GM23338 (cell line): ENCODE measurements around the gene TFIP11.

Experiments
- CREB1 ChIP-seq: fragments of 250-450 bp; sonication (Bioruptor Pico); IDR thresholded peaks from 2 replicates; pipeline ENCODE4 v1.5.0; 2020; ENCODE audit warnings: low read depth, mild to moderate bottlenecking, moderate library complexity
- CTCF ChIP-seq, 2 experiments: fragments of 200-600 bp in 1 of 2; sonication (generic) in 1 of 2; conservative IDR thresholded peaks; 2 replicates each; pipeline versions ENCODE4 v1.5.1 to v1.6.1; 2016 to 2017; ENCODE audit warnings: antibody characterized with exemption in 2 of 2, low read depth in 2 of 2, mild to moderate bottlenecking in 2 of 2, moderate library complexity in 1 of 2
- EZH2phosphoT487 ChIP-seq: fragments of 200-600 bp; sonication (generic); IDR thresholded peaks from one replicate; pipeline ENCODE4 v1.8.1; 2018; ENCODE audit warnings: antibody characterized with exemption; ENCODE audit not compliant: unreplicated experiment
- POLR2AphosphoS5 ChIP-seq: IDR thresholded peaks from 2 replicates; pipeline ENCODE4 v1.6.1; 2016; ENCODE audit warnings: antibody characterized with exemption, low read depth
- REST ChIP-seq: IDR thresholded peaks from one replicate; pipeline ENCODE4 v1.6.1; 2018; ENCODE audit warnings: antibody characterized with exemption; ENCODE audit not compliant: unreplicated experiment

GRCh38 chr22:26548984-26549383 lies 36.7 kb upstream of the TFIP11 start:
- TF ChIP-seq CTCF (conservative IDR thresholded peaks at IDR 0.05; ENCODE audit: low read depth in 2 of 2) (no peak), POLR2AphosphoS5 (no peak), CREB1 (CRISPR knock-in tag) (no peak), REST (no peak), EZH2phosphoT487 (no peak)
